ENCODE data around the gene TRAPPC6A. TPM values are rescaled to one million over a fixed set of nuclear protein-coding genes. Genes with fewer than 3 reads are reported as not detected.

The TRAPPC6A gene
- total and polyA plus RNA-seq, 2 of the 13 experiments (the other 11 are each of a cell fraction or from before 2014, with no cell fraction given) = 6.5 to 21.0 TPM

DNA sequence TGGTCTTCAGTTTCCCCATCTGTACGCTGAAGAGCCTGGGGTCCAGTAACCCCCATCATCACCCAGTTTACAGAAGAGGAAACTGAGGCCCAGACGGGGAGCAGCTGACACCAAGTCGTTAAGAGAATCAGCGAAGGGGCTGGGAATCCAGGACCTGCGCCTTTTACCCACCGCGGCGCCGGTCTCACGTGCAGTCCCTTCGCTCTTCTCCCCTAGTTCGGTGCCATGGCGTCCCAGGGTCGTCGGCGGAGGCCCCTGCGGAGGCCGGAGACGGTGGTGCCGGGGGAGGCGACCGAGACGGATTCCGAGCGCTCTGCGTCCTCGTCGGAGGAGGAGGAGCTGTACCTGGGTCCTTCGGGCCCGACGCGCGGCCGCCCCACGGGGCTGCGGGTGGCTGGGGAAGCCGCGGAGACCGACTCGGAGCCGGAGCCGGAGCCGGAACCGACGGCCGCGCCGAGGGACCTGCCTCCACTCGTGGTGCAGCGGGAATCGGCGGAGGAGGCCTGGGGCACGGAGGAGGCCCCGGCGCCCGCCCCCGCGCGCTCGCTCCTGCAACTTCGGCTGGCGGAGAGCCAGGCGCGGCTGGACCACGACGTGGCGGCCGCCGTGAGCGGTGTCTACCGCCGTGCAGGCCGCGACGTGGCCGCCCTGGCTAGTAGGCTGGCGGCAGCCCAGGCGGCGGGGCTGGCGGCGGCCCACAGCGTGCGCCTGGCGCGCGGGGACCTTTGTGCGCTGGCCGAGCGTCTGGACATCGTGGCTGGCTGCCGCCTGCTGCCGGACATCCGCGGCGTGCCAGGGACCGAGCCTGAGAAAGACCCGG lies 1.2 kb upstream of the TRAPPC6A start (continued):
- TF ChIP-seq ZNF572 (CRISPR knock-in tag; IDR thresholded peaks at IDR 0.05) (0 out of 2 replicates have a peak, but pooled peaks have one; percentile 70), TBX3 (IDR thresholded peaks at IDR 0.05; ENCODE audit: borderline replicate concordance) (no peak), MBNL3 (CRISPR knock-in tag; conservative IDR thresholded peaks at IDR 0.05) (no peak), RAD21 (CRISPR knock-in tag; IDR thresholded peaks at IDR 0.05) (no peak), REL (CRISPR knock-in tag; conservative IDR thresholded peaks at IDR 0.05) (no peak), RARG (CRISPR knock-in tag; IDR thresholded peaks at IDR 0.05; ENCODE audit: low read depth) (no peak), CENPT (CRISPR knock-in tag; IDR thresholded peaks at IDR 0.05; ENCODE audit: low read depth) (no peak), BHLHE40 (IDR thresholded peaks at IDR 0.05; ENCODE audit: low read length) (no peak), KDM5A (IDR thresholded peaks at IDR 0.05; ENCODE audit: borderline replicate concordance, low read length) (peak; percentile 58; the same call in 1 of the 2 replicates), ZNF703 (CRISPR knock-in tag; IDR thresholded peaks at IDR 0.05; ENCODE audit: borderline replicate concordance) (no peak), E2F1 (CRISPR knock-in tag; IDR thresholded peaks at IDR 0.05) (no peak), KDM5B (CRISPR knock-in tag; IDR thresholded peaks at IDR 0.05; ENCODE audit: borderline replicate concordance) (peak; percentile 16; the same call in 1 of the 2 replicates), RBM39 (IDR thresholded peaks at IDR 0.05; ENCODE audit: low read depth, low read length, poor library complexity, severe bottlenecking) (peak; percentile 66), BRD4 (CRISPR knock-in tag; IDR thresholded peaks at IDR 0.05) (no peak), HNRNPLL (IDR thresholded peaks at IDR 0.05; ENCODE audit: low read depth, low read length, poor library complexity, severe bottlenecking) (peak; percentile 72), ZNF670 (CRISPR knock-in tag; IDR thresholded peaks at IDR 0.05; ENCODE audit: borderline replicate concordance) (peak; percentile 62; the same call in 1 of the 2 replicates), ZNF44 (CRISPR knock-in tag; IDR thresholded peaks at IDR 0.05) (no peak), ZNF549 (CRISPR knock-in tag; IDR thresholded peaks at IDR 0.05) (no peak), ZFP82 (CRISPR knock-in tag; IDR thresholded peaks at IDR 0.05; ENCODE audit: borderline replicate concordance) (no peak; the same call in 1 of the 2 replicates), ZNF234 (CRISPR knock-in tag; conservative IDR thresholded peaks at IDR 0.05) (0 out of 2 replicates have a peak, but pooled peaks have one; percentile 43), SIN3A (IDR thresholded peaks at IDR 0.05; ENCODE audit: borderline replicate concordance, low read depth, low read length) (no peak), ZNF441 (CRISPR knock-in tag; IDR thresholded peaks at IDR 0.05; ENCODE audit: borderline replicate concordance) (peak; percentile 96; the same call in 1 of the 2 replicates)
- TF ChIP-seq, protein P1, sequence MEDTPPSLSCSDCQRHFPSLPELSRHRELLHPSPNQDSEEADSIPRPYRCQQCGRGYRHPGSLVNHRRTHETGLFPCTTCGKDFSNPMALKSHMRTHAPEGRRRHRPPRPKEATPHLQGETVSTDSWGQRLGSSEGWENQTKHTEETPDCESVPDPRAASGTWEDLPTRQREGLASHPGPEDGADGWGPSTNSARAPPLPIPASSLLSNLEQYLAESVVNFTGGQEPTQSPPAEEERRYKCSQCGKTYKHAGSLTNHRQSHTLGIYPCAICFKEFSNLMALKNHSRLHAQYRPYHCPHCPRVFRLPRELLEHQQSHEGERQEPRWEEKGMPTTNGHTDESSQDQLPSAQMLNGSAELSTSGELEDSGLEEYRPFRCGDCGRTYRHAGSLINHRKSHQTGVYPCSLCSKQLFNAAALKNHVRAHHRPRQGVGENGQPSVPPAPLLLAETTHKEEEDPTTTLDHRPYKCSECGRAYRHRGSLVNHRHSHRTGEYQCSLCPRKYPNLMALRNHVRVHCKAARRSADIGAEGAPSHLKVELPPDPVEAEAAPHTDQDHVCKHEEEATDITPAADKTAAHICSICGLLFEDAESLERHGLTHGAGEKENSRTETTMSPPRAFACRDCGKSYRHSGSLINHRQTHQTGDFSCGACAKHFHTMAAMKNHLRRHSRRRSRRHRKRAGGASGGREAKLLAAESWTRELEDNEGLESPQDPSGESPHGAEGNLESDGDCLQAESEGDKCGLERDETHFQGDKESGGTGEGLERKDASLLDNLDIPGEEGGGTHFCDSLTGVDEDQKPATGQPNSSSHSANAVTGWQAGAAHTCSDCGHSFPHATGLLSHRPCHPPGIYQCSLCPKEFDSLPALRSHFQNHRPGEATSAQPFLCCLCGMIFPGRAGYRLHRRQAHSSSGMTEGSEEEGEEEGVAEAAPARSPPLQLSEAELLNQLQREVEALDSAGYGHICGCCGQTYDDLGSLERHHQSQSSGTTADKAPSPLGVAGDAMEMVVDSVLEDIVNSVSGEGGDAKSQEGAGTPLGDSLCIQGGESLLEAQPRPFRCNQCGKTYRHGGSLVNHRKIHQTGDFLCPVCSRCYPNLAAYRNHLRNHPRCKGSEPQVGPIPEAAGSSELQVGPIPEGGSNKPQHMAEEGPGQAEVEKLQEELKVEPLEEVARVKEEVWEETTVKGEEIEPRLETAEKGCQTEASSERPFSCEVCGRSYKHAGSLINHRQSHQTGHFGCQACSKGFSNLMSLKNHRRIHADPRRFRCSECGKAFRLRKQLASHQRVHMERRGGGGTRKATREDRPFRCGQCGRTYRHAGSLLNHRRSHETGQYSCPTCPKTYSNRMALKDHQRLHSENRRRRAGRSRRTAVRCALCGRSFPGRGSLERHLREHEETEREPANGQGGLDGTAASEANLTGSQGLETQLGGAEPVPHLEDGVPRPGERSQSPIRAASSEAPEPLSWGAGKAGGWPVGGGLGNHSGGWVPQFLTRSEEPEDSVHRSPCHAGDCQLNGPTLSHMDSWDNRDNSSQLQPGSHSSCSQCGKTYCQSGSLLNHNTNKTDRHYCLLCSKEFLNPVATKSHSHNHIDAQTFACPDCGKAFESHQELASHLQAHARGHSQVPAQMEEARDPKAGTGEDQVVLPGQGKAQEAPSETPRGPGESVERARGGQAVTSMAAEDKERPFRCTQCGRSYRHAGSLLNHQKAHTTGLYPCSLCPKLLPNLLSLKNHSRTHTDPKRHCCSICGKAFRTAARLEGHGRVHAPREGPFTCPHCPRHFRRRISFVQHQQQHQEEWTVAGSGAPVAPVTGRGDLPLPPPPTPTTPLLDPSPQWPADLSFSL (CRISPR knock-in tag; IDR thresholded peaks at IDR 0.05) = no peak

Data from HepG2 (cell line).